ENCODE data around the gene MYO9A.

The MYO9A gene

GRCh38 chr15:72139667-72140066 is 21.7 kb upstream of the MYO9A start:
- no peak for DNase-seq (ENCODE audit: low read depth)
- no peak overlapping the region for H3K4me3 ChIP-seq (ENCODE audit: control insufficient read depth, low read depth, low read length)
- TF ChIP-seq, protein P1, sequence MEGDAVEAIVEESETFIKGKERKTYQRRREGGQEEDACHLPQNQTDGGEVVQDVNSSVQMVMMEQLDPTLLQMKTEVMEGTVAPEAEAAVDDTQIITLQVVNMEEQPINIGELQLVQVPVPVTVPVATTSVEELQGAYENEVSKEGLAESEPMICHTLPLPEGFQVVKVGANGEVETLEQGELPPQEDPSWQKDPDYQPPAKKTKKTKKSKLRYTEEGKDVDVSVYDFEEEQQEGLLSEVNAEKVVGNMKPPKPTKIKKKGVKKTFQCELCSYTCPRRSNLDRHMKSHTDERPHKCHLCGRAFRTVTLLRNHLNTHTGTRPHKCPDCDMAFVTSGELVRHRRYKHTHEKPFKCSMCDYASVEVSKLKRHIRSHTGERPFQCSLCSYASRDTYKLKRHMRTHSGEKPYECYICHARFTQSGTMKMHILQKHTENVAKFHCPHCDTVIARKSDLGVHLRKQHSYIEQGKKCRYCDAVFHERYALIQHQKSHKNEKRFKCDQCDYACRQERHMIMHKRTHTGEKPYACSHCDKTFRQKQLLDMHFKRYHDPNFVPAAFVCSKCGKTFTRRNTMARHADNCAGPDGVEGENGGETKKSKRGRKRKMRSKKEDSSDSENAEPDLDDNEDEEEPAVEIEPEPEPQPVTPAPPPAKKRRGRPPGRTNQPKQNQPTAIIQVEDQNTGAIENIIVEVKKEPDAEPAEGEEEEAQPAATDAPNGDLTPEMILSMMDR (conservative IDR thresholded peaks at IDR 0.05; ENCODE audit: control insufficient read depth, insufficient read depth, low read depth, low read length): no peak

- H3K4me3 ChIP-seq (ENCODE audit: control insufficient read depth, low read depth, low read length): no peak overlapping the region
- TF ChIP-seq, protein P1 (conservative IDR thresholded peaks at IDR 0.05; ENCODE audit: control insufficient read depth, insufficient read depth, low read depth, low read length): no peak
- DNase-seq (ENCODE audit: low read depth): no peak
Measured at GRCh38 chr15:72136170-72137051, 18.5 kb upstream of the MYO9A start.

DNA sequence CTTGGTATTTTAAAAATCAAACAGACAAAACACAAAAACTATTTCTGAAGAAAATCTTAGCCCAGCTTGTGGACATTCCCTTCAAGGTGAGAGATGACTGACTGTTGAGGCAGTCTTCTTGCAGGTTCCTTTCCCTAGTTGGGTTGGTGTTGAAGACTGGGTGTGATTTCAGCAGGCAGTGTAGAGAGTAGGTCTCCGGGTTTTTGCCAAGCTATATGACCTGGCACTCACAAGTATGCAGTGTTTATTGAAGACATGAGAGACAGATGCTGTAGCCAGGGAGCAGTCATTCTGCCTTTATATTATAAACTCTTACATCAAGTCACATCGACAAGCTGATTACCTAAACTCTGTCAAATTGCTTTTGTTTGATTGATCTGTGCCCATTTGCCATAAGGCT is 17.8 kb upstream of the MYO9A start:
- TF ChIP-seq, protein P1 (conservative IDR thresholded peaks at IDR 0.05; ENCODE audit: control insufficient read depth, insufficient read depth, low read depth, low read length): no peak
- no peak overlapping the region for H3K4me3 ChIP-seq (ENCODE audit: control insufficient read depth, low read depth, low read length)
- DNase-seq (ENCODE audit: low read depth): no peak

- no peak for DNase-seq (ENCODE audit: low read depth)
- TF ChIP-seq, protein P1 (conservative IDR thresholded peaks at IDR 0.05; ENCODE audit: control insufficient read depth, insufficient read depth, low read depth, low read length): no peak
- no peak overlapping the region for H3K4me3 ChIP-seq (ENCODE audit: control insufficient read depth, low read depth, low read length)
Measured at GRCh38 chr15:72133211-72133610, 15.3 kb upstream of the MYO9A start.

- no peak for DNase-seq (ENCODE audit: low read depth)
- TF ChIP-seq, protein P1 (conservative IDR thresholded peaks at IDR 0.05; ENCODE audit: control insufficient read depth, insufficient read depth, low read depth, low read length): no peak
- no peak overlapping the region for H3K4me3 ChIP-seq (ENCODE audit: control insufficient read depth, low read depth, low read length)
Measured at GRCh38 chr15:72131922-72132321, 14.0 kb upstream of the MYO9A start.

- no peak overlapping the region for H3K4me3 ChIP-seq (ENCODE audit: control insufficient read depth, low read depth, low read length)
- DNase-seq (ENCODE audit: low read depth): no peak
- TF ChIP-seq, protein P1 (conservative IDR thresholded peaks at IDR 0.05; ENCODE audit: control insufficient read depth, insufficient read depth, low read depth, low read length): no peak
Measured at GRCh38 chr15:72130272-72130671, 12.3 kb upstream of the MYO9A start.

Measured in fibroblast of mammary gland (primary cell).